HL-60 (cell line): ENCODE measurements around the gene MTSS2.

Source experiments
- GABPA ChIP-seq: IDR thresholded peaks from 2 replicates; pipeline ENCODE4 v1.6.1; 2012; ENCODE audit warnings: low read depth
- POLR2AphosphoS5 ChIP-seq: IDR thresholded peaks from 2 replicates; pipeline ENCODE4 v1.6.1; 2012; ENCODE audit warnings: low read depth
- TF ChIP-seq, protein P1 (sequence below): IDR thresholded peaks from one replicate; pipeline ENCODE4 v1.5.1; 2011; ENCODE audit warnings: low read length, control low read depth, inconsistent platforms; ENCODE audit not compliant: insufficient read depth
- TF ChIP-seq, protein P2 (sequence below): IDR thresholded peaks from 2 replicates; pipeline ENCODE4 v1.6.1; 2012; ENCODE audit warnings: low read depth; ENCODE audit not compliant: insufficient replicate concordance

DNA sequence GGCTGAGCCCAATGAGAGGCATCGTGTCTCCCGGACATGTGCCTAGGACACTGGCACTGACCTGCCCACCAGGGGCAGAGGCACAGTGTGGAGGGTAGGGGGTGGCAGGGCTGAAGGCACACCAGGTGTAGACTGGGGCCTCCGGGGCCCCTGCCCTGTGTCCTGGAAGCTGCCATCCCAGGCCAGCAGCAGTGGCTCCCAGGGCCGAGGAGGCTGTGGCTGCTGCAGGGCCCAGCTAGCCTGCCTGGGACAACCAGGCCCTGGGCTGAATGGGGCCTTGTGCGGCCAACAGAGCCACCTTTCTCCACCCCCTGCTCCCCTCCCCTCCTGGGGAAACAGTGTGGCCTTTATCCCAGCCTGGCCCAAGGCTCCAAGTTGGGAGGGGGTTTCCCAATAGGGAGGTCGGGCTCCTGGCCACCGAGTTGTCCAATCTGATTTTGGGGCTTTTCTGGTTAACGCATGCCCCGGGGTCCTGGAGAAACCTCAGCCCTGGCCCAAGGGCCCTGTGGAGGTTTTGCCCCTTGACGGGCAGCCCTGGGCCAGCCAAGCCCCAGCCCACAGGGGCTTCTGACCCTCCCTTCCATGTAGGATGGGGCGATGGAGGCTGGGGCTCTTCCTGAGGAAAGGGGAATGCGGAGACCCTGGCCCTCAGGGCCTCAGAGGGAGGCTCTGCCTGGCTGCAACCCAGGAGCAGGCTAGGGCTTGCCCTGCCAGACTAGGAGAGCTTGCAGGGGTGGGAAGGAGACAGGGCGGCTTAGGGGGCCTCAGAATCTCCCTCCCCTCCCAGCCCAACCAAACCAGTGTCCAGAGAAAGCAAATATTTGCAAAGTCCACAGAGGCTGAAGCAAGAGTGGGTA lies 4.2 kb downstream of the MTSS2 start:
- TF ChIP-seq, protein P1, sequence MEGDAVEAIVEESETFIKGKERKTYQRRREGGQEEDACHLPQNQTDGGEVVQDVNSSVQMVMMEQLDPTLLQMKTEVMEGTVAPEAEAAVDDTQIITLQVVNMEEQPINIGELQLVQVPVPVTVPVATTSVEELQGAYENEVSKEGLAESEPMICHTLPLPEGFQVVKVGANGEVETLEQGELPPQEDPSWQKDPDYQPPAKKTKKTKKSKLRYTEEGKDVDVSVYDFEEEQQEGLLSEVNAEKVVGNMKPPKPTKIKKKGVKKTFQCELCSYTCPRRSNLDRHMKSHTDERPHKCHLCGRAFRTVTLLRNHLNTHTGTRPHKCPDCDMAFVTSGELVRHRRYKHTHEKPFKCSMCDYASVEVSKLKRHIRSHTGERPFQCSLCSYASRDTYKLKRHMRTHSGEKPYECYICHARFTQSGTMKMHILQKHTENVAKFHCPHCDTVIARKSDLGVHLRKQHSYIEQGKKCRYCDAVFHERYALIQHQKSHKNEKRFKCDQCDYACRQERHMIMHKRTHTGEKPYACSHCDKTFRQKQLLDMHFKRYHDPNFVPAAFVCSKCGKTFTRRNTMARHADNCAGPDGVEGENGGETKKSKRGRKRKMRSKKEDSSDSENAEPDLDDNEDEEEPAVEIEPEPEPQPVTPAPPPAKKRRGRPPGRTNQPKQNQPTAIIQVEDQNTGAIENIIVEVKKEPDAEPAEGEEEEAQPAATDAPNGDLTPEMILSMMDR: no peak
- TF ChIP-seq, protein P2, sequence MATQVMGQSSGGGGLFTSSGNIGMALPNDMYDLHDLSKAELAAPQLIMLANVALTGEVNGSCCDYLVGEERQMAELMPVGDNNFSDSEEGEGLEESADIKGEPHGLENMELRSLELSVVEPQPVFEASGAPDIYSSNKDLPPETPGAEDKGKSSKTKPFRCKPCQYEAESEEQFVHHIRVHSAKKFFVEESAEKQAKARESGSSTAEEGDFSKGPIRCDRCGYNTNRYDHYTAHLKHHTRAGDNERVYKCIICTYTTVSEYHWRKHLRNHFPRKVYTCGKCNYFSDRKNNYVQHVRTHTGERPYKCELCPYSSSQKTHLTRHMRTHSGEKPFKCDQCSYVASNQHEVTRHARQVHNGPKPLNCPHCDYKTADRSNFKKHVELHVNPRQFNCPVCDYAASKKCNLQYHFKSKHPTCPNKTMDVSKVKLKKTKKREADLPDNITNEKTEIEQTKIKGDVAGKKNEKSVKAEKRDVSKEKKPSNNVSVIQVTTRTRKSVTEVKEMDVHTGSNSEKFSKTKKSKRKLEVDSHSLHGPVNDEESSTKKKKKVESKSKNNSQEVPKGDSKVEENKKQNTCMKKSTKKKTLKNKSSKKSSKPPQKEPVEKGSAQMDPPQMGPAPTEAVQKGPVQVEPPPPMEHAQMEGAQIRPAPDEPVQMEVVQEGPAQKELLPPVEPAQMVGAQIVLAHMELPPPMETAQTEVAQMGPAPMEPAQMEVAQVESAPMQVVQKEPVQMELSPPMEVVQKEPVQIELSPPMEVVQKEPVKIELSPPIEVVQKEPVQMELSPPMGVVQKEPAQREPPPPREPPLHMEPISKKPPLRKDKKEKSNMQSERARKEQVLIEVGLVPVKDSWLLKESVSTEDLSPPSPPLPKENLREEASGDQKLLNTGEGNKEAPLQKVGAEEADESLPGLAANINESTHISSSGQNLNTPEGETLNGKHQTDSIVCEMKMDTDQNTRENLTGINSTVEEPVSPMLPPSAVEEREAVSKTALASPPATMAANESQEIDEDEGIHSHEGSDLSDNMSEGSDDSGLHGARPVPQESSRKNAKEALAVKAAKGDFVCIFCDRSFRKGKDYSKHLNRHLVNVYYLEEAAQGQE: no peak
- TF ChIP-seq POLR2AphosphoS5 (no peak), GABPA (no peak)
